ENCODE measurements around the gene GTPBP8. TPM values are rescaled to one million over a fixed set of nuclear protein-coding genes. Genes with fewer than 3 reads are reported as not detected.

The GTPBP8 gene
- total and polyA plus RNA-seq, 2 donors = 13.2 to 28.3 TPM

- Histone ChIP-seq H3K27ac (ENCODE audit: low read depth in 1 of 2, low read length in 1 of 2) (no peak overlapping the region), H3K9me3 (ENCODE audit: control insufficient read depth in 2 of 2, insufficient read depth in 1 of 2, low read length in 1 of 2) (peaks cover 2 to 8% of the 10 kb centered on the region in 2 donors), H3K4me1 (ENCODE audit: control insufficient read depth in 2 of 2, insufficient read depth in 2 of 2, low read length in 2 of 2) (no peaks in the 10 kb centered on the region)
Measured at GRCh38 chr3:112967425-112967824, 23.4 kb upstream of the GTPBP8 start.

GRCh38 chr3:112967828-112968227, 23.0 kb upstream of the GTPBP8 start:
- no peaks in the 10 kb centered on the region for H3K27me3 ChIP-seq (ENCODE audit: control insufficient read depth in 2 of 2, insufficient read depth in 1 of 2, low read length in 1 of 2)
- 92% methylated on average over 1 of the region's 1 CpG for WGBS
- peaks cover 2 to 8% of the 10 kb centered on the region in 2 donors for H3K9me3 ChIP-seq (ENCODE audit: control insufficient read depth in 2 of 2, insufficient read depth in 1 of 2, low read length in 1 of 2)
- H3K4me1 ChIP-seq (ENCODE audit: control insufficient read depth in 2 of 2, insufficient read depth in 2 of 2, low read length in 2 of 2) = no peaks in the 10 kb centered on the region
- no peak overlapping the region for H3K4me3 ChIP-seq (ENCODE audit: low read length in 2 of 2)
- no peak overlapping the region for H3K27ac ChIP-seq (ENCODE audit: low read depth in 1 of 2, low read length in 1 of 2)
- no peak for DNase-seq (ENCODE audit: low read depth in 6 of 9, low spot score in 9 of 9)
- no peaks in the 10 kb centered on the region for H3K36me3 ChIP-seq (ENCODE audit: control insufficient read depth in 2 of 2, insufficient read depth in 2 of 2, low read length in 1 of 2)

More at GRCh38 chr3:112967425-112967824, 23.4 kb upstream of the GTPBP8 start:
- WGBS = 99% methylated on average over 1 of the region's 1 CpG
- Histone ChIP-seq H3K27me3 (ENCODE audit: control insufficient read depth in 2 of 2, insufficient read depth in 1 of 2, low read length in 1 of 2) (no peaks in the 10 kb centered on the region), H3K4me3 (ENCODE audit: low read length in 2 of 2) (no peak overlapping the region), H3K36me3 (ENCODE audit: control insufficient read depth in 2 of 2, insufficient read depth in 2 of 2, low read length in 1 of 2) (no peaks in the 10 kb centered on the region)
- no peak for DNase-seq (ENCODE audit: low read depth in 6 of 9, low spot score in 9 of 9)

- no peaks in the 10 kb centered on the region for H3K36me3 ChIP-seq (ENCODE audit: control insufficient read depth in 2 of 2, insufficient read depth in 2 of 2, low read length in 1 of 2)
- H3K9me3 ChIP-seq (ENCODE audit: control insufficient read depth in 2 of 2, insufficient read depth in 1 of 2, low read length in 1 of 2) = no peaks in the 10 kb centered on the region
- no peak for DNase-seq (ENCODE audit: low read depth in 6 of 9, low spot score in 9 of 9)
- no peak overlapping the region for H3K27ac ChIP-seq (ENCODE audit: low read depth in 1 of 2, low read length in 1 of 2)
- H3K4me1 ChIP-seq (ENCODE audit: control insufficient read depth in 2 of 2, insufficient read depth in 2 of 2, low read length in 2 of 2) = peaks cover 6 to 15% of the 10 kb centered on the region in 2 donors
- H3K4me3 ChIP-seq (ENCODE audit: low read length in 2 of 2) = no peak overlapping the region
- no peaks in the 10 kb centered on the region for H3K27me3 ChIP-seq (ENCODE audit: control insufficient read depth in 2 of 2, insufficient read depth in 1 of 2, low read length in 1 of 2)
Measured at GRCh38 chr3:112972158-112972557, 18.6 kb upstream of the GTPBP8 start.

- Histone ChIP-seq H3K4me3 (ENCODE audit: low read length in 2 of 2) (peak overlapping the region; percentile 39 to 40), H3K27ac (ENCODE audit: low read depth in 1 of 2, low read length in 1 of 2) (peak overlapping the region; percentile 64 to 68), H3K9me3 (ENCODE audit: control insufficient read depth in 2 of 2, insufficient read depth in 1 of 2, low read length in 1 of 2) (no peaks in the 10 kb centered on the region), H3K4me1 (ENCODE audit: control insufficient read depth in 2 of 2, insufficient read depth in 2 of 2, low read length in 2 of 2) (peaks cover 7 to 15% of the 10 kb centered on the region in 2 donors), H3K27me3 (ENCODE audit: control insufficient read depth in 2 of 2, insufficient read depth in 1 of 2, low read length in 1 of 2) (no peaks in the 10 kb centered on the region), H3K36me3 (ENCODE audit: control insufficient read depth in 2 of 2, insufficient read depth in 2 of 2, low read length in 1 of 2) (no peaks in the 10 kb centered on the region)
- 72% methylated on average over 5 of the region's 5 CpGs for WGBS
- DNase-seq (ENCODE audit: low read depth in 6 of 9, low spot score in 9 of 9) = peak in 5 of 9 donors; percentile 31 to 72 (median 44)
Measured at GRCh38 chr3:112973325-112974177, 17.2 kb upstream of the GTPBP8 start.

- 86% methylated on average over 2 of the region's 2 CpGs for WGBS
- Histone ChIP-seq H3K9me3 (ENCODE audit: control insufficient read depth in 2 of 2, insufficient read depth in 1 of 2, low read length in 1 of 2) (no peaks in the 10 kb centered on the region), H3K4me1 (ENCODE audit: control insufficient read depth in 2 of 2, insufficient read depth in 2 of 2, low read length in 2 of 2) (peaks cover 7 to 15% of the 10 kb centered on the region in 2 donors), H3K4me3 (ENCODE audit: low read length in 2 of 2) (peak overlapping the region; percentile 39 to 40), H3K27me3 (ENCODE audit: control insufficient read depth in 2 of 2, insufficient read depth in 1 of 2, low read length in 1 of 2) (no peaks in the 10 kb centered on the region), H3K36me3 (ENCODE audit: control insufficient read depth in 2 of 2, insufficient read depth in 2 of 2, low read length in 1 of 2) (no peaks in the 10 kb centered on the region), H3K27ac (ENCODE audit: low read depth in 1 of 2, low read length in 1 of 2) (peak overlapping the region; percentile 64 to 72)
- DNase-seq (ENCODE audit: low read depth in 6 of 9, low spot score in 9 of 9) = no peak
Measured at GRCh38 chr3:112974178-112974517, 16.6 kb upstream of the GTPBP8 start.

- peaks cover 7 to 15% of the 10 kb centered on the region in 2 donors for H3K4me1 ChIP-seq (ENCODE audit: control insufficient read depth in 2 of 2, insufficient read depth in 2 of 2, low read length in 2 of 2)
- 15% methylated on average over 5 of the region's 5 CpGs for WGBS
- H3K27ac ChIP-seq (ENCODE audit: low read depth in 1 of 2, low read length in 1 of 2) = peak within 1 kb of the TSS; percentile 64 to 90
Measured at GRCh38 chr3:112974894-112975293, 15.9 kb upstream of the GTPBP8 start, which contains the start of gene CD200R1. Gene CD200R1 (minus strand): TSS chr3:112975103. CDS start chr3:112974857, 246 bp downstream.

GRCh38 chr3:112976001-112976400, 14.8 kb upstream of the GTPBP8 start:
- Histone ChIP-seq H3K27me3 (ENCODE audit: control insufficient read depth in 2 of 2, insufficient read depth in 1 of 2, low read length in 1 of 2) (no peaks in the 10 kb centered on the region), H3K4me3 (ENCODE audit: low read length in 2 of 2) (no peak overlapping the region), H3K4me1 (ENCODE audit: control insufficient read depth in 2 of 2, insufficient read depth in 2 of 2, low read length in 2 of 2) (peaks cover 7 to 15% of the 10 kb centered on the region in 2 donors), H3K27ac (ENCODE audit: low read depth in 1 of 2, low read length in 1 of 2) (peak overlapping the region; percentile 9 to 15), H3K9me3 (ENCODE audit: control insufficient read depth in 2 of 2, insufficient read depth in 1 of 2, low read length in 1 of 2) (no peaks in the 10 kb centered on the region), H3K36me3 (ENCODE audit: control insufficient read depth in 2 of 2, insufficient read depth in 2 of 2, low read length in 1 of 2) (no peaks in the 10 kb centered on the region)
- DNase-seq (ENCODE audit: low read depth in 6 of 9, low spot score in 9 of 9) = no peak

More at GRCh38 chr3:112974894-112975293, 15.9 kb upstream of the GTPBP8 start, which contains the start of gene CD200R1:
- no peaks in the 10 kb centered on the region for H3K9me3 ChIP-seq (ENCODE audit: control insufficient read depth in 2 of 2, insufficient read depth in 1 of 2, low read length in 1 of 2)
- DNase-seq (ENCODE audit: low read depth in 6 of 9, low spot score in 9 of 9) = peak in 2 of 9 donors; percentile 27 to 49
- H3K27me3 ChIP-seq (ENCODE audit: control insufficient read depth in 2 of 2, insufficient read depth in 1 of 2, low read length in 1 of 2) = no peaks in the 10 kb centered on the region
- peak within 1 kb of the TSS; percentile 39 to 40 for H3K4me3 ChIP-seq (ENCODE audit: low read length in 2 of 2)
- no peaks in the 10 kb centered on the region for H3K36me3 ChIP-seq (ENCODE audit: control insufficient read depth in 2 of 2, insufficient read depth in 2 of 2, low read length in 1 of 2)

DNA sequence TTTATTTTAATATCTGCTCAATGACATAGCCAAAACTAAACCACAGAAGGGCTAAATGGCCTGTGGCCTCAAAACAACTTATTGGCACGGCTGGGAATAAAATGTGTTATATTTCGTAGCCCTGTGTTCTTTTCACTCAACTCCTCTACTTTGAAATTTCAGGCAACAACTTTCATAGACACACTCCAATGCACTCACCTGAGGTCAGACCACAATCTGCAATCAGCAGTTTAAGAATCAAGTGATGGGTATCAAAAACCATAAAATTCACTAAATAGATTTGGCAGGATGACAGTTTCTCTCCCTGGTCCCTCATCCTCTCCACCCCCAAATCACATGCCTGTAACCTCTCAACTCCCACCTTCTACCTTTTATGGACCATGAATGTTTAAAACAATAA, 13.8 kb upstream of the GTPBP8 start:
- WGBS = 90% methylated on average over 2 of the region's 2 CpGs
- no peak for DNase-seq (ENCODE audit: low read depth in 6 of 9, low spot score in 9 of 9)
- Histone ChIP-seq H3K9me3 (ENCODE audit: control insufficient read depth in 2 of 2, insufficient read depth in 1 of 2, low read length in 1 of 2) (no peaks in the 10 kb centered on the region), H3K4me3 (ENCODE audit: low read length in 2 of 2) (no peak overlapping the region), H3K36me3 (ENCODE audit: control insufficient read depth in 2 of 2, insufficient read depth in 2 of 2, low read length in 1 of 2) (no peaks in the 10 kb centered on the region), H3K27ac (ENCODE audit: low read depth in 1 of 2, low read length in 1 of 2) (no peak overlapping the region), H3K27me3 (ENCODE audit: control insufficient read depth in 2 of 2, insufficient read depth in 1 of 2, low read length in 1 of 2) (no peaks in the 10 kb centered on the region), H3K4me1 (ENCODE audit: control insufficient read depth in 2 of 2, insufficient read depth in 2 of 2, low read length in 2 of 2) (peaks cover 7 to 15% of the 10 kb centered on the region in 2 donors)

- Histone ChIP-seq H3K9me3 (ENCODE audit: control insufficient read depth in 2 of 2, insufficient read depth in 1 of 2, low read length in 1 of 2) (no peaks in the 10 kb centered on the region), H3K27ac (ENCODE audit: low read depth in 1 of 2, low read length in 1 of 2) (no peak overlapping the region), H3K36me3 (ENCODE audit: control insufficient read depth in 2 of 2, insufficient read depth in 2 of 2, low read length in 1 of 2) (no peaks in the 10 kb centered on the region), H3K27me3 (ENCODE audit: control insufficient read depth in 2 of 2, insufficient read depth in 1 of 2, low read length in 1 of 2) (no peaks in the 10 kb centered on the region), H3K4me1 (ENCODE audit: control insufficient read depth in 2 of 2, insufficient read depth in 2 of 2, low read length in 2 of 2) (peaks cover 11 to 22% of the 10 kb centered on the region in 2 donors), H3K4me3 (ENCODE audit: low read length in 2 of 2) (no peak overlapping the region)
- 95% methylated on average over 1 of the region's 1 CpG for WGBS
- peak in 3 of 9 donors; percentile 34 to 67 (median 44) for DNase-seq (ENCODE audit: low read depth in 6 of 9, low spot score in 9 of 9)
Measured at GRCh38 chr3:112979244-112979832, 11.4 kb upstream of the GTPBP8 start.

All from thymus (tissue), 11 donors.